ENCODE data around the gene SLC46A3. TPM values are rescaled to one million over a fixed set of nuclear protein-coding genes. Genes with fewer than 3 reads are reported as not detected.

The SLC46A3 gene
- total and polyA plus RNA-seq, 10 of the 15 experiments (the other 5 are each of a cell fraction or from before 2014, with no cell fraction given), result 2.9 to 15.6 (median 9.4) TPM

DNA sequence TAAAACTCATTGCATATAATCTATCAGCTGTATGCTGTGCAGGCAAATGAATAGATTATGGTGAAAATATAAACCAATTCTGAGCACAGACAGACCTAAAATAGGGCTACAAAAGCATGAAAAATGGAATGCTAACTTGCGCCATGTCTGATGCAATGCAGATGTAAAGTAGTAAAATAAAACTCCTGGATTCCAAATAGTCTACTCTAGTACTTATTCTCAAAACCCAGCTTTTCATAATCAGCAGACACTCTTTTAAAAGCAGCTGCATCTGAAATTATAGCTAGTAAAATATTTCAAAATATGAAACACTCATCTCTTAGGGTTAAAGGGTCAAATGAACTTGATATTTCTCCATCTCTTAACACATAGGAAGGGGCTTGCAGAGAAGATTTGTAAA lies 64.5 kb downstream of the SLC46A3 start (continued):
- TF ChIP-seq TCF7 (IDR thresholded peaks at IDR 0.05; ENCODE audit: borderline replicate concordance) (no peak), CEBPZ (IDR thresholded peaks at IDR 0.05; ENCODE audit: low read depth, low read length) (no peak), ATF2 (IDR thresholded peaks at IDR 0.05; ENCODE audit: low read length) (no peak), SUPT20H (IDR thresholded peaks at IDR 0.05; ENCODE audit: borderline replicate concordance, control insufficient read depth, low read depth, low read length) (no peak), YBX1 (IDR thresholded peaks at IDR 0.05) (no peak), PAX8 (IDR thresholded peaks at IDR 0.05) (no peak), BCL11A (IDR thresholded peaks at IDR 0.05; ENCODE audit: low read depth, low read length) (no peak)

DNA sequence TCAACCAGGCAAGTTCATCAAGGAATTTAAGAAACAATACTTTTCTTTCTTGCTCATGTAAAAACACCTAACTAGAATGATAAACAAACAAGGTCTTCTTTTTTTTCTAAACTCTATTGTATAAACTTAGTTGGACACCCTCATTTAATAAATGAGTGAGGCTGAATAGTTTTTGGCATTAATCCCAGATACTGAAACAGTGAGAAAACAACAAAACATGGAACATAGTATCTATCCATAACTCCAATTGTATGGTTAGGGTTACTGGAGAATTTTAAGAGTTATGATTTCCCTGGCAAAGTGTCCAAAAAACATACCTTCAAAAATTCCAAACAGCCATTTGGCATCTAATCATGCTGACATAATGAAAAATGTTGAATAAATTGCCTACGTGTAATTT lies 65.7 kb downstream of the SLC46A3 start:
- Histone ChIP-seq H3K27ac (ENCODE audit: control insufficient read depth, insufficient read depth) (no peak overlapping the region), H3K4me3 (no peak overlapping the region), H3K4me2 (ENCODE audit: control insufficient read depth, insufficient read depth) (no peak overlapping the region), H3K79me2 (ENCODE audit: control insufficient read depth, insufficient read depth, low read length) (peaks cover 36% of the 10 kb centered on the region), H3K9ac (ENCODE audit: control insufficient read depth, insufficient read depth, low read length) (no peak overlapping the region), H3K36me3 (ENCODE audit: control insufficient read depth in 2 of 2, insufficient read depth in 2 of 2, low read length in 1 of 2) (peaks cover 0 to 3% of the 10 kb centered on the region in 2 experiments; a peak in 1 of 4 replicates), H3K4me1 (ENCODE audit: control insufficient read depth, insufficient read depth, low read length) (peaks cover 5% of the 10 kb centered on the region; the same call in 1 of the 2 replicates), H2AFZ (ENCODE audit: control insufficient read depth, low read depth, low read length) (no peak overlapping the region), H3K9me3 (replicated peaks; ENCODE audit: control insufficient read depth, insufficient read depth, low read length) (no peaks in the 10 kb centered on the region; the same call in 2 of the 3 replicates), H3K27me3 (replicated peaks in 1 of 2; ENCODE audit: control insufficient read depth in 2 of 2, insufficient read depth in 2 of 2, low read length in 1 of 2) (no peaks in the 10 kb centered on the region), H4K20me1 (ENCODE audit: control insufficient read depth, insufficient read depth) (no peaks in the 10 kb centered on the region)
- ATAC-seq (no peak), DNase-seq (ENCODE audit: low read depth, low spot score) (no peak), FAIRE-seq (no peak)
- POLR2A ChIA-PET, result interaction anchor here (1.6 kb wide), 1 partner anchor 9 kb away, joined by 4 read pairs; no protein-coding TSS in a partner anchor
- CTCF ChIA-PET, result interaction anchor here (8.1 kb wide), 1 partner anchor 13 kb away, joined by 139 read pairs; no protein-coding TSS in a partner anchor
- BruUV-seq (replicated peaks), result no TSS peak
- RAD21 ChIA-PET (ENCODE audit: unreplicated experiment), result interaction anchor here (8.1 kb wide), 1 partner anchor 14 kb away, joined by 196 read pairs; no protein-coding TSS in a partner anchor
- SMC1A ChIA-PET (ENCODE audit: uncharacterized antibody, unreplicated experiment), result interaction anchor here (11.4 kb wide), 1 partner anchor 13 kb away, joined by 270 read pairs; no protein-coding TSS in a partner anchor
- in situ Hi-C loops (cut with MboI), result no loop called here
- 100% methylated on average over 1 of the region's 1 CpG for WGBS (ENCODE audit: insufficient coverage, insufficient replicate concordance, low lambda C conversion rate, missing lambda C conversion rate)
- intact Hi-C loops (cut with micrococcal nuclease; ENCODE audit: unreplicated experiment), result loop anchor here (10.0 kb wide), 1 partner anchor 598 kb away; no protein-coding TSS in a partner anchor
- TF ChIP-seq NBN (IDR thresholded peaks at IDR 0.05) (no peak), E4F1 (IDR thresholded peaks at IDR 0.05; ENCODE audit: borderline replicate concordance, partially characterized antibody) (no peak), BCL11A (IDR thresholded peaks at IDR 0.05; ENCODE audit: low read depth, low read length) (no peak), MTA3 (IDR thresholded peaks at IDR 0.05; ENCODE audit: borderline replicate concordance, low read length) (no peak), ZNF274 (IDR thresholded peaks at IDR 0.05; ENCODE audit: insufficient read depth, insufficient read length) (no peak), ZBTB4 (CRISPR knock-in tag; IDR thresholded peaks at IDR 0.05) (no peak)

Measured in GM12878 (cell line).